Mucosa of descending colon (tissue), 3 donors: ENCODE results near the gene ANKRD13A. TPM values are rescaled to one million over a fixed set of nuclear protein-coding genes. Genes with fewer than 3 reads are reported as not detected.
"Not testable (repeated sequence)": the region's sequence is repeated elsewhere in the genome, so short reads cannot be mapped to it uniquely, and the experiment has no call there.

Experiments
- ATAC-seq: fragments of 200-7000 bp; cut with Tn5 transposase; one replicate; pipeline ENCODE4 v1.9.1; 2020; ENCODE audit warnings: mild to moderate bottlenecking, moderate library complexity
- DNase-seq, 3 donors: peaks; one replicate each; pipeline ENCODE4 v3.0.0-alpha.2; 2020
- H3K36me3 ChIP-seq: fragments of 200-600 bp; one replicate; pipeline ENCODE4 v1.8.0; 2021; ENCODE audit warnings: low read depth, mild to moderate bottlenecking
- H3K4me1 ChIP-seq: fragments of 200-600 bp; one replicate; pipeline ENCODE4 v1.8.0; 2021; ENCODE audit warnings: low read depth, mild to moderate bottlenecking
- H3K4me3 ChIP-seq: fragments of 200-600 bp; one replicate; pipeline ENCODE4 v1.8.0; 2021; ENCODE audit warnings: mild to moderate bottlenecking
- H3K9me3 ChIP-seq: fragments of 200-600 bp; one replicate; pipeline ENCODE4 v1.8.0; 2021; ENCODE audit warnings: mild to moderate bottlenecking
- intact Hi-C, 2 donors: fragments of 100-400 bp; cut with DNase I in 1 of 2; cut with micrococcal nuclease in 1 of 2; formaldehyde crosslinking; loops; one replicate each; pipeline versions ENCODE4 v1.11.0 to v1.11.1; 2022; cut with DNase I, micrococcal nuclease
- total RNA-seq, 3 donors: library from RNA; stranded (reverse); fragmentation: NEBNext Ultra II Directional in 2 of 3; extraction: Animal tissue kit (Norgen Biotek cat#: 25700) in 2 of 3; gene quantifications; one replicate each; pipeline versions ENCODE4 v1.2.1 to v1.2.4, GENCODE V29; 2021 to 2023
- TF ChIP-seq, protein P1 (sequence below): fragments of 200-600 bp; IDR thresholded peaks from one replicate; pipeline ENCODE4 v1.8.0; 2022; ENCODE audit warnings: antibody characterized with exemption, mild to moderate bottlenecking
- donor health status: DM: no; HTN: no; CAD: no; lungs with moderate emphysema.
- donor health status: DM: no; HTN: no; CAD: no.
- donor health status: DM: no; HTN: yes; CAD: no.

The ANKRD13A gene
- total RNA-seq, 3 donors from 2014 or later = 56.0 to 75.2 (median 63.9) TPM

DNA sequence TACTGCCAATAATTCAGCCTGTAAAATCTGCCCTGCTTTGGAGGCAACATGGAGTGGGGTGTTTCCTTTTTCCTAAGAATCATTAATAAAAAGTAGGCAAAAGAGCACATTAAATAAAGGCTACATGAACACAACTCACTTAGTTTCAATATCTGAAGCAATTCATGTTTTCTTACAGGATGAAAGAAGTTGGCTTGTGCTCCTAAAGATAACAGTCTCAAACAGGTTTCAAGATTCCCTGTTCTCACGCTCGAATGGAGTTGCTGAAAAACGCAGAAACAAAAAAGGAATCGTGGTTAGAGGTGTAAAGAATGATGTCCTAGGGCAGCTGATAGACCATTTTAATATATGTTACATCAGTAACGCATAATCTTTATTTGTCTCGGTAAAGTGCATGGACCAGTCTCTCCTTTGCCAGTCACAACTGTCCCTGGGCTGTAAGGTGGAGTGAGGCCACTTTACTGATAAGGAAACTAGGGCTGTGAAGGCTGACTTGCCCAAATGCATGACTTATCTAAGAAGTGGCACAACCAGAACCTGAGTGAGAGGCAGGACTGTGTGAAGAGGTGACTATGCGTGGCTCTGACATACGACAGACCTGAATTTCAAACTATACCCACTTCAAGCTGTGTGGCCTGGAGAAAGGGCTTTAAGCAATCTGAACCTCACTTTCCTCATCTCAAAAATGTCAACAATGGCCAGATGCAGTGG is 15.6 kb upstream of the ANKRD13A start:
- no peak overlapping the region for H3K4me3 ChIP-seq
- TF ChIP-seq, protein P1, sequence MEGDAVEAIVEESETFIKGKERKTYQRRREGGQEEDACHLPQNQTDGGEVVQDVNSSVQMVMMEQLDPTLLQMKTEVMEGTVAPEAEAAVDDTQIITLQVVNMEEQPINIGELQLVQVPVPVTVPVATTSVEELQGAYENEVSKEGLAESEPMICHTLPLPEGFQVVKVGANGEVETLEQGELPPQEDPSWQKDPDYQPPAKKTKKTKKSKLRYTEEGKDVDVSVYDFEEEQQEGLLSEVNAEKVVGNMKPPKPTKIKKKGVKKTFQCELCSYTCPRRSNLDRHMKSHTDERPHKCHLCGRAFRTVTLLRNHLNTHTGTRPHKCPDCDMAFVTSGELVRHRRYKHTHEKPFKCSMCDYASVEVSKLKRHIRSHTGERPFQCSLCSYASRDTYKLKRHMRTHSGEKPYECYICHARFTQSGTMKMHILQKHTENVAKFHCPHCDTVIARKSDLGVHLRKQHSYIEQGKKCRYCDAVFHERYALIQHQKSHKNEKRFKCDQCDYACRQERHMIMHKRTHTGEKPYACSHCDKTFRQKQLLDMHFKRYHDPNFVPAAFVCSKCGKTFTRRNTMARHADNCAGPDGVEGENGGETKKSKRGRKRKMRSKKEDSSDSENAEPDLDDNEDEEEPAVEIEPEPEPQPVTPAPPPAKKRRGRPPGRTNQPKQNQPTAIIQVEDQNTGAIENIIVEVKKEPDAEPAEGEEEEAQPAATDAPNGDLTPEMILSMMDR = no peak
- no peak for ATAC-seq
- no peak for DNase-seq
- H3K4me1 ChIP-seq = no peaks in the 10 kb centered on the region
- H3K36me3 ChIP-seq = peaks cover 5% of the 10 kb centered on the region
- no peaks in the 10 kb centered on the region for H3K9me3 ChIP-seq
- intact Hi-C loops = no loop called here

DNA sequence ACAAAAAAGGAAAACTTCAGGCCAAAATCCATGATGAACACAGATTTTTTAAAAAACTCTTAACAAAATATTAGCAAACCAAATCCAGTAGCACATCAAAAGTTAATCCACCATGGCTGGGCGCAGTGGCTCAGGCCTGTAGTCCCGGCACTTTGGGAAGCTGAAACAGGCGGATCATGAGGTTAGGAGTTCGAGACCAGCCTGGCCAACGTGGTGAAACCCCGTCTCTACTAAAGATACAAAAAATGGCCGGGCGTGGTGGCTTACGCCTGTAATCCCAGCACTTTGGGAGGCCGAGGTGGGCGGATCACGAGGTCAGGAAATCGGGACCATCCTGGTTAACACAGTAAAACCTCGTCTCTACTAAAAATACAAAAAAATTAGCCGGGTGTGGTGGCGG is 13.0 kb upstream of the ANKRD13A start:
- intact Hi-C loops, H3K9me3 ChIP-seq, ATAC-seq, DNase-seq, H3K36me3 ChIP-seq, H3K4me1 ChIP-seq, H3K4me3 ChIP-seq: not testable (repeated sequence)

- Histone ChIP-seq H3K4me1 (no peaks in the 10 kb centered on the region), H3K9me3 (no peaks in the 10 kb centered on the region), H3K36me3 (peaks cover 4% of the 10 kb centered on the region), H3K4me3 (no peak overlapping the region)
- ATAC-seq (no peak), DNase-seq (no peak)
- intact Hi-C loops = no loop called here
- TF ChIP-seq, protein P1 = no peak
Measured at GRCh38 chr12:109987615-109988014, 11.6 kb upstream of the ANKRD13A start.

DNA sequence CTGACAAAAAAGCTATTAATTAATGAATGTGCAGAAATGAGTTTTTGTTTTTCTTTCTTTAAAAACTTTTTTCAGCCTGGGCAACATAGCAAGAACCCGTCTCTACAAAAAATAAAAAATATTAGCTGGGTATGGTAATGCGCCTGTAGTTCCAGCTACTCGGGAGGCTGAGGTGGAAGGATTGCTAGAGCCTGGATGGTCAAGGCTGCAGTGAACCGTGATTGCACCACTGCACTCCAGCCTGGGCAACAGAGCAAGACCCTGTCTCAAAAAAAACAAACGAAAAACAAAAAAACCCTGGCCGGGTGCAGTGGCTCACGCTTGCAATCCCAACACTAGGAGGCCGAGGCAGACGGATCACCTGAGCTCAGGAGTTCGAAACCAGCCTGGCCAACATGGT is 11.0 kb upstream of the ANKRD13A start:
- Histone ChIP-seq H3K4me3 (no peak overlapping the region), H3K9me3 (no peaks in the 10 kb centered on the region), H3K36me3 (peaks cover 4% of the 10 kb centered on the region), H3K4me1 (no peaks in the 10 kb centered on the region)
- TF ChIP-seq, protein P1 = no peak
- intact Hi-C loops = no loop called here
- DNase-seq (no peak), ATAC-seq (no peak)

DNA sequence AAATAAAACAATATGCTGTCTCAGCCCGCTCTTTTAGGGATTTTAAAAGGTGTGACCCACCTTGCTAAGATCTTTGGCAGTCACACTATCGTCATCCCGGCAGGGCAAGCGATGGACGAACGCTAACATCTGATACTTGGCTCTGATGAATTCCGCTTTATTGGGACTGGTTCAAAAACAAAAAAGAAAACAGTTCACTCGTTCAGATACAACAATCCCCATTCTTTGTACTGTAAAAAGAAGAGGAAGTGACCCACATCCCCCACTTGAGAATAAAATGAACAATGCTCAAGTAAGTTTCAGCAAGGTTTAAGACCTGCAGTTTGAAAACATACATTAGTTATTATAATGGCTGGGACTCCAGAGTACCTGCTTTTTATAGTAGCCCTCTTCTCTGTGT is 10.3 kb upstream of the ANKRD13A start:
- TF ChIP-seq, protein P1 = no peak
- no peak overlapping the region for H3K4me3 ChIP-seq
- intact Hi-C loops = no loop called here
- peaks cover 1% of the 10 kb centered on the region for H3K4me1 ChIP-seq
- H3K9me3 ChIP-seq = no peaks in the 10 kb centered on the region
- peaks cover 4% of the 10 kb centered on the region for H3K36me3 ChIP-seq
- ATAC-seq (no peak), DNase-seq (no peak)

DNA sequence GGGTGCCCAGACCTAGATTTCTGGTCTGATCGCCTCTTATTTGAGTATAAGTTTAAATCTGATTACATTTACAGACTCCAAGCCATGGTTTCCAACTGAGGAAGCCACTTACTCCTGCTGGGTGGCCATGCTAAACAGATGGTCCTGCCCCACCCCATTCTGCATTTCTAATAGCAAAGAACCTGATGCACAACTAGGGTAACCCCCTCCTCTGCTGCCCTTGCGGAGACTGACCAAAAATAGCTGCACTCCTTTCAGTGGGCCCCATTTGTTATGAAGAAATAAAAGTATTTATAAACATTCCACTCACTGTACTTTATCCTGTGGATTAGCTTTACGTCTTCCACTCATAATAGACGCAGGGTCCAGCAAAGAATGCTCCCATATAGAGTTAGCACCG is 9.8 kb upstream of the ANKRD13A start:
- H3K9me3 ChIP-seq = no peaks in the 10 kb centered on the region
- ATAC-seq = no peak
- H3K4me1 ChIP-seq = peaks cover 6% of the 10 kb centered on the region
- H3K36me3 ChIP-seq = peaks cover 4% of the 10 kb centered on the region
- no peak for DNase-seq
- TF ChIP-seq, protein P1 = no peak
- intact Hi-C loops = no loop called here
- H3K4me3 ChIP-seq = no peak overlapping the region
